ENCODE data around the gene OR9Q2. TPM values are rescaled to one million over a fixed set of nuclear protein-coding genes. Genes with fewer than 3 reads are reported as not detected.

OR9Q2 gene
- total and polyA plus RNA-seq, 4 donors, result not detected

DNA sequence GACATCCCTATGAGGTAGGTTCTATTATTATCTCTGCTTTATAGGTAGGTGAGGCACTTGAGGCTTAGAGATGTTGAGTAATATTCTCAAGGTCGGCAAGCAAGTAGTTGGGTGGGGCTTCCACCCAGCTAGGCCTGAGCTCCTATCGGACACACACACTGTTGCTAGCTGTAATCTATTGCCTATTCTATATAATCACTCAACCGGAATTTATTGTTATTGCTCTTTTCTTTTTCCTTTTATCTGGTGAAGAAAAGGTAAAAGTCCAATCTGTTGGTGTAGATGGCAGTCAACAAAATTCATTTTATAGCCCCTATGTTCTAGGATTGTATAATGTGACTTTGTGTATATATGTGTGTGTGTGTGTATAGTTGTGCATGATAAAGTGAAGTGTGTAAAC is 3.4 kb downstream of the OR9Q2 start:
- DNase-seq (ENCODE audit: low spot score), result no peak
- Histone ChIP-seq H3K9ac (ENCODE audit: low read depth in 1 of 2, low read length in 2 of 2) (no peak overlapping the region), H3K4me3 (ENCODE audit: low read depth in 1 of 3, low read length in 3 of 3) (no peak overlapping the region), H3K27me3 (ENCODE audit: control insufficient read depth in 4 of 4, insufficient read depth in 4 of 4, low read length in 3 of 4) (no peaks in the 10 kb centered on the region), H3K27ac (ENCODE audit: low read depth in 1 of 2, low read length in 2 of 2) (no peak overlapping the region), H3K36me3 (ENCODE audit: control insufficient read depth in 4 of 4, insufficient read depth in 3 of 4, low read depth in 1 of 4, low read length in 3 of 4) (no peaks in the 10 kb centered on the region), H3K9me3 (ENCODE audit: control insufficient read depth in 4 of 4, low read length in 3 of 4) (peaks cover 0 to 5% (median under 1%) of the 10 kb centered on the region in 4 donors), H3K4me1 (ENCODE audit: control insufficient read depth in 4 of 4, insufficient read depth in 4 of 4, low read length in 3 of 4) (no peaks in the 10 kb centered on the region)
- TF ChIP-seq HNF4G (IDR thresholded peaks at IDR 0.05), result no peak
- TF ChIP-seq FOXA1 (IDR thresholded peaks at IDR 0.05), result no peak
- TF ChIP-seq EGR1 (IDR thresholded peaks at IDR 0.05; ENCODE audit: low read depth in 2 of 2), result no peak
- TF ChIP-seq NR2F2 (IDR thresholded peaks at IDR 0.05), result no peak
- no peak for TF ChIP-seq RAD21 (IDR thresholded peaks at IDR 0.05)
- no peak for TF ChIP-seq SP1 (IDR thresholded peaks at IDR 0.05)
- no peak for TF ChIP-seq TAF1 (conservative IDR thresholded peaks at IDR 0.05)
- WGBS, result 77% methylated on average over 3 of the region's 3 CpGs

- H3K4me3 ChIP-seq (ENCODE audit: low read depth in 1 of 3, low read length in 3 of 3), result no peak overlapping the region
- H3K27ac ChIP-seq (ENCODE audit: low read depth in 1 of 2, low read length in 2 of 2), result no peak overlapping the region
- peaks cover 0 to 5% (median under 1%) of the 10 kb centered on the region in 4 donors for H3K9me3 ChIP-seq (ENCODE audit: control insufficient read depth in 4 of 4, low read length in 3 of 4)
- H3K36me3 ChIP-seq (ENCODE audit: control insufficient read depth in 4 of 4, insufficient read depth in 3 of 4, low read depth in 1 of 4, low read length in 3 of 4), result no peaks in the 10 kb centered on the region
- no peak overlapping the region for H3K9ac ChIP-seq (ENCODE audit: low read depth in 1 of 2, low read length in 2 of 2)
- no peaks in the 10 kb centered on the region for H3K27me3 ChIP-seq (ENCODE audit: control insufficient read depth in 4 of 4, insufficient read depth in 4 of 4, low read length in 3 of 4)
- DNase-seq (ENCODE audit: low spot score), result no peak
- H3K4me1 ChIP-seq (ENCODE audit: control insufficient read depth in 4 of 4, insufficient read depth in 4 of 4, low read length in 3 of 4), result no peaks in the 10 kb centered on the region
- TF ChIP-seq YY1 (IDR thresholded peaks at IDR 0.05), result no peak
These were observed 4.5 kb downstream of the OR9Q2 start for GRCh38 chr11:58193391-58193790.

DNA sequence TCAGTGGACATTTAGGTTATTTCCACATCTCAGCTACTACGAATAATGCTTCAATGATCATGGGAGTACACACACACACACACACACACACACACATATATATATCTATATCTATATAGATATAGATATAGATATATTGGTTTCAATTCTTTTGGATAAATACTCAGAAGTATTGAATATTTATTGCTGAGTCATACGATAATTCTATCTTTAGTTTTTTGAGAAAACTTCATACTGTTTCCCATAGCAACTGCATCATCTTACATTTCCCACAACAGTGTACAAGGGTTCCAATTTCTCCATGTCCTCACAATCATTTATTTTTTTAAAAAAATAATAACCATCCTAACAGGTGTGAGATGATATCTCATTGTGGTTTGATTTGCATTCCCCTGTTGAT is 7.1 kb downstream of the OR9Q2 start:
- H3K9ac ChIP-seq (ENCODE audit: low read depth in 1 of 2, low read length in 2 of 2), result no peak overlapping the region
- no peaks in the 10 kb centered on the region for H3K4me1 ChIP-seq (ENCODE audit: control insufficient read depth in 4 of 4, insufficient read depth in 4 of 4, low read length in 3 of 4)
- H3K4me3 ChIP-seq (ENCODE audit: low read depth in 1 of 3, low read length in 3 of 3), result no peak overlapping the region
- TF ChIP-seq YY1 (IDR thresholded peaks at IDR 0.05) (no peak), ZBTB33 (IDR thresholded peaks at IDR 0.05) (no peak), HNF4A (conservative IDR thresholded peaks at IDR 0.05) (no peak), RAD21 (IDR thresholded peaks at IDR 0.05) (no peak), GABPA (IDR thresholded peaks at IDR 0.05 in 1 of 2, conservative IDR thresholded peaks at IDR 0.05 in 1 of 2) (no peak), SP1 (IDR thresholded peaks at IDR 0.05) (no peak), EGR1 (IDR thresholded peaks at IDR 0.05; ENCODE audit: low read depth in 2 of 2) (no peak), NR2F2 (IDR thresholded peaks at IDR 0.05) (no peak), RXRA (IDR thresholded peaks at IDR 0.05) (no peak), JUND (IDR thresholded peaks at IDR 0.05) (no peak), MAX (IDR thresholded peaks at IDR 0.05) (no peak), TAF1 (conservative IDR thresholded peaks at IDR 0.05) (no peak), HNF4G (IDR thresholded peaks at IDR 0.05) (no peak)
- TF ChIP-seq, protein P1, sequence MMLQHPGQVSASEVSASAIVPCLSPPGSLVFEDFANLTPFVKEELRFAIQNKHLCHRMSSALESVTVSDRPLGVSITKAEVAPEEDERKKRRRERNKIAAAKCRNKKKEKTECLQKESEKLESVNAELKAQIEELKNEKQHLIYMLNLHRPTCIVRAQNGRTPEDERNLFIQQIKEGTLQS (IDR thresholded peaks at IDR 0.05), result no peak
- DNase-seq (ENCODE audit: low spot score), result no peak
- H3K36me3 ChIP-seq (ENCODE audit: control insufficient read depth in 4 of 4, insufficient read depth in 3 of 4, low read depth in 1 of 4, low read length in 3 of 4), result no peaks in the 10 kb centered on the region
- WGBS, result 75% methylated on average over 2 of the region's 2 CpGs
- peaks cover 0 to 9% (median under 1%) of the 10 kb centered on the region in 4 donors for H3K9me3 ChIP-seq (ENCODE audit: control insufficient read depth in 4 of 4, low read length in 3 of 4)
- no peaks in the 10 kb centered on the region for H3K27me3 ChIP-seq (ENCODE audit: control insufficient read depth in 4 of 4, insufficient read depth in 4 of 4, low read length in 3 of 4)
- H3K27ac ChIP-seq (ENCODE audit: low read depth in 1 of 2, low read length in 2 of 2), result no peak overlapping the region
